NCI-H1694 (cell line): Measurements from ENCODE around the gene ENTPD1.

Source experiments
- DNase-seq: peaks from one replicate; lab custom pipeline; 2025; lab: John Stamatoyannopoulos, UW

Gene ENTPD1

GRCh38 chr10:95831076-95831475 is 75.1 kb downstream of the ENTPD1 start:
- no peak for DNase-seq

DNA sequence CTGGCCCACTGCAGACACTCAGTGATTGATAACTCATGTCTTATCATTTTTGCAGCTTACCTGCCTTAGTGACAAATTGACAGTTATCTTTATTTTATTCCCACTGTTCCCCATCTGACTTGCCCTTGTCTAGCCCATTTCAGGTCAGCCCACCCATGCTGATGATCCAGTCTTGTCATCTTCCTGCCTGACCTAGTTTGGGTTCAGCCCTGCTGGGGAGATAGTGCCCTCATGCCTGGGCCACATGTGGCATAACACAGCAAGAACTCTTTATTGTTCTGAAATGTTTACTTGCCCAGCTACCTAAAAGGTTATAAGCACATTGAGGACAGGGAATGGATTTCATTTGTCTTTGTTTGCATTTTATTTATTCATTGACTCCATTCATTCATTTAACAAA is 75.6 kb downstream of the ENTPD1 start:
- DNase-seq = no peak

DNA sequence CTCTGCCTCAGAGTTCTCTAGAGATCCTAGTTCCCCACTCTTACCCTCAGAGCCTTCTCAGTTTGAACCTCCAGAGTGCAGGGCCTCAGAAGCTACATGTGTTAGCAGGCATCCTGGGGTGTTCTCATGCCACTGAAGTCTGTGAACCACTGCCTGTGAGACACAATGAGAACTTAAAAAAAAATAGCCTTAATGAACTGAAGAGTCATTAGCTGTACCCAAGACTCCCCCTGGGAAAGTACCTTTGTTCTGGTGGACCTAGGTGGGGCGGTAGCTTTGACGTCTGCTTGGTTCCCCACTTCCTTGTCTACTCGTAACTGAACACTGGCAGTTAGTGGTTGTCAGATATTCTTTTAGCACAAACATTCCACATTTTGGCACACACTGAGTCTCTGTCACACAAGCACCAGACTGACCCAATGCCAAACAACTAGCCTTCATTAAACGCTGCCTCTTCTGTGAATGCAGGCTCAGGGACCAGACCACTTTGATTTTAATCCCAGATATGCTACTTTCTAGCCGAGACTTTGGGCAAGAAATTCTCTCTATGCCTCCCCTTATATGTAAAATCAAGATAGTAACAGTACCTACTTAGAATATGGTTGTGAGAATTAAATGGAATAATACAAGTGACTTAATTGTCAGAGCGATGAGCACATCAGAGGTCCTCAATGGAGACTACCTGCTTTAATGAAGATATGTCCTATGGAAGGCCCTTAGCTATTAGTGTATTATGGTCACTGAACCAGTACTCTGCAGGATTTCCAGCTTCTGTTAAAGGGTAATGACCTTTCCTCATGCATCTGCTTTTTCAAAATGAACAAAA is 76.5 kb downstream of the ENTPD1 start:
- no peak for DNase-seq

DNA sequence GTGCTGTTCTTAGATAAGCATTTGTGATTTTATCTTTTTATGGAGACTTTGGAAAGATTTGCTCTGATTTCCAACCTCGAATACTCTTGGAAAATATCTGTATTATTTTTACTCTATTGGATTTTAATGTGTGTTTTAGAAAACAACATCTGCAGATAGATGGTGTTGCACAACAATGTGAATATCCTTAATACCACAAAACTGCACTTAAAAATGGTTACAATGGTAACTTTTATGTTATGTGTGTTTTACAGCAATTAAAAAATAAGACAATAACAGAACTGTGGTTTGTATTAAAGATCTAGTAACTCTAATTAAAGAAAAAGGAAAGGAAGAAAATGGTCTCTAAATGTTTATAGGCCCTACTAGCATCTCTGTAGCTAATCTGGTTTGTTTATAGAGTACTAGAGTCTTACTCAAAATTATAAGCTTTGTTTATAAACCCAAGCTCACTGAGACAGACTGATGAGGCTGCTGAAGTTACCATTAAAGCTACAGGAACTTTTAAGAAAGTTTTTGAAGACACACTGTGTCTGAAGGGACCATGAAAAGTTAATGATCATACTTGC is 77.2 kb downstream of the ENTPD1 start:
- DNase-seq = no peak

DNA sequence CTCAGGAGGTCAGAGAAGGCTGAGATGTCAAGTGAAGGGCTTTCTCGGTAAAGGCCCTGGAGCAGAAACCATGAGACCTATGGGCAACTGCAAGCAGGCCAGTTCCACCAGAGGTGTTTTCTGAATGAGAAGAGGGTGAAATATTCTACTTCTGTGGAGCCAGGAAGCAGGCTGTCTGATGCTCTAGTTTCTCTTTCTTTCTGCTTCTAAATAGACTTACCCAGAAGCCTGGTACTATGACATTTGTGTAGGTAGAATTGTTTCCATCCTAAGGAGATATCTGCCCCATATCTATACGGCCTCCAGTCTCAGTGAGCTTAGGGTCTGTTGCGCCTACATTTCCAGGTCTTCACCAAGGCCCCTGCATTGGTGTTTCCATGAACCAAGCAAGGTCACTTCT is 78.4 kb downstream of the ENTPD1 start:
- no peak for DNase-seq

GRCh38 chr10:95835149-95835860 is 79.3 kb downstream of the ENTPD1 start:
- no peak for DNase-seq

- no peak for DNase-seq
Observed at GRCh38 chr10:95835911-95836310, 79.9 kb downstream of the ENTPD1 start.

DNA sequence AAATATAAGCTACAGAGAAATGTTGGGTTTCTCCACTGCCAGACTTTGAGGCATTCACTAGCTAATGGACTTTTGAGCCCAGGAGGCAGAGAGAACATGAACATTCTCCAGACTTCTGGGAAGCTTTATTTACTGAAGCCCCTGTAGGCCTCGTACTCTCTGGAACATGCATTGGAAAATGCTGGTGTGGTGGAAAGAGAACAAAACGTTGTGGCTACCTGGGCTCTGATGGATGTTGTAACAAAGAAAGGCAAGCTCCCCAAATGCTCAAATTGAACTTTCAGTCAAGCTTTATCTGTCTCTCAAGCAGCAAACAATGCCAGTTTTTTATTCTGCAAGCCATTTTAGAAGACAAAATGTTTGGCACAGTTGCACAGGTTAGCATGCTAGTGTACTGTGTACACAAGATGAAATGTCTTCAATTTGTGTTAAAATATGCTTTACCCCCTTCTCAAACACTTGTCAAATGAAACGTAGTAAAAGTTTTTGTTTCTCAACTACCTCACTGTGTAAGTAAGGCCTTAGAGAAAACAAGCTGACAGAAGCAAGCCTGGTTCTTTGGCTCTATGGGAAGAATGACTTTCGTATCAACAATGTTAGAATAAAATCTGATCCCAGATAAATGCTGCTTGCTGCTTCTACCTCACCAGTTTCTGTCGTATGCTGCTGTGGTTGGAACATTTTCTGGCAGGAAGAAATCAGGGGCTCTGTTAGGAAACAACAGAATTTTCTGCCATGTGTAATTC is 80.8 kb downstream of the ENTPD1 start:
- DNase-seq = no peak

GRCh38 chr10:95837356-95837776 is 81.4 kb downstream of the ENTPD1 start:
- no peak for DNase-seq

DNA sequence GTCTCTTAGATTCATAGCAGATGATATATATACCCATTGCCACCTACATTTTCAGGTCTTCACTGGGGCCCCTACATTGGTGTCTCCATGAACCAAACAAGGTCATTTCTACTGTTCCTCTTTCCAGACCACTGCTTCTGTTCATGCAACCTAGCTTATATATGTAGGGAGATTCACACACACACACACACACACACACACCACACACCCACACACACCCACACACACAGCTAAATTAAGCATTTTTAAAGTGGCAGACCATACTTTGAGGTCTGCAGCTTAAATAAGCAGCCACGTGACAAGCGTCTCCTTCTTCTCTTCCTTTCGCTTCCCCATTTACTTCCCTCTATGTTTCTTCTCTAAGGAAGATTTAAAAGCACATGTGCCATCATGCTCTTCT is 81.8 kb downstream of the ENTPD1 start:
- no peak for DNase-seq

DNA sequence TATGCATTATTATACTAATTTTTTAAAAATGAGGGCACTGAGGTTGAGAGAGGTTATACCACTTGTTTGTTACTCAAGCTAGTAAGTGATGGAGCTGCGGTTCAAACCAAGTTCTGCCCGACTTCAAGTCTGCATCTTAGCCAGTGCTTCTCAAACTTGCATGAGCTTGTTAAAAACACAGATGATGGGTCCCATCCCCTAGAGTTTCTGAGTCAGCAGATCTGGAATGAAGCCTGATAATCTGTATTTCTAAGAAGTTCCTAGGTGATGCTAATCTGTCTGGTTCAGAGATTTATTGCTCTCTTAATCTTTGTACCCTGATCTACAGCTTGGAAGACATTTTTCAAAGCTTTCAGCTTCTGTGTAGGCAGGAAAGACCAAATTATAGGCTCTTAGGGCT is 84.2 kb downstream of the ENTPD1 start:
- DNase-seq = no peak

- no peak for DNase-seq
Observed at GRCh38 chr10:95840681-95841080, 84.7 kb downstream of the ENTPD1 start.

GRCh38 chr10:95841661-95842498 is 85.9 kb downstream of the ENTPD1 start:
- peak; percentile 72 for DNase-seq

DNA sequence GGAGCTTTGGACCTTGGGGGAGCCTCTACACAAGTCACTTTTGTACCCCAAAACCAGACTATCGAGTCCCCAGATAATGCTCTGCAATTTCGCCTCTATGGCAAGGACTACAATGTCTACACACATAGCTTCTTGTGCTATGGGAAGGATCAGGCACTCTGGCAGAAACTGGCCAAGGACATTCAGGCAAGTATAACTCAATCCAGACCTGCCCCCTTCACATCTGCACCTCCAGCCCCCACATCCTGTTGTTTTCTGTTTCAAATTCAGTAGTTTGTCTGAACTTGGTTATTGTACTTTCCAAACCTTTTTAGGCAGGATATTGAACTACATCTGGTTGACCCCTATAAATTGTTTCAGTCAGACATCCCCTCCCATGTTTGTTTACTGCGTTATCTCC is 89.4 kb downstream of the ENTPD1 start:
- DNase-seq = no peak

DNA sequence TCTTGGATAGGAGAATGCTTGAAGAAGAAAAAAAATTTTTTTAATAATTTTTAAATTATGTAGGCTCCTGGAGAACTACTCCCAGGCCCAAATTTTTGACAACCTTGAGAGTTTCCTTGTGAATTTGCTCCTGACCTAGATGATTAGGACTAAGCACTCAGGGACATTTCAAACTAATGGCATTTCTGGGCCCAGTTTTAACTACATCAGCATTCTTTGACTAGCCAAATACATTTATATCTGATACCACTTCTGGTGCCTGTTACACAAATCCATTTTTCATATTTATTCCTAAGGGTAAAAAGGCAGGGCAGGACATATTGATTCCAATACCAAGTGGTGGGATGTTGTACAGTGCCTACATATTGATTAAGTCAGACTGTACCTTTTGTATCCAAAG is 91.0 kb downstream of the ENTPD1 start:
- DNase-seq = no peak

DNA sequence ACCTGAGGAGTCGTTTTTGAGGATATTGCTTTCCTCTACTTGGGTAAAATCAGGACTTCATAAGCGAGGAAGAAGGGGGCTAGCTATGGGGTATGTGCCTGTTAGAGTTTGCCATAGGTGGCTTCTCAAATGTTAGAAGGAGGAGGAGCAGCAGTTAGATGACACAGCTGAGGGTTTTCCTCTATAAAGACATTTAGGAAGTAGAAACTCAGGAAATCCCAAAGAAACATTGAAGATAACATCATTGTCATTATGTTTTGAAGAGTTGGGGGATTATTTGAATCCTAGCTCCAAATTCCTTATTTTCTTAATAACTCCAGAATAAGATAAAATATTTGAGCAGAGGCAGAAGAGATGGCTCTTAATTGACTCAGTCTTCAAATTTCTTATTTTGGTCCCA is 92.9 kb downstream of the ENTPD1 start:
- no peak for DNase-seq

GRCh38 chr10:95850791-95851190 is 94.8 kb downstream of the ENTPD1 start:
- DNase-seq = no peak

GRCh38 chr10:95860166-95860940 is 104.4 kb downstream of the ENTPD1 start:
- no peak for DNase-seq

DNA sequence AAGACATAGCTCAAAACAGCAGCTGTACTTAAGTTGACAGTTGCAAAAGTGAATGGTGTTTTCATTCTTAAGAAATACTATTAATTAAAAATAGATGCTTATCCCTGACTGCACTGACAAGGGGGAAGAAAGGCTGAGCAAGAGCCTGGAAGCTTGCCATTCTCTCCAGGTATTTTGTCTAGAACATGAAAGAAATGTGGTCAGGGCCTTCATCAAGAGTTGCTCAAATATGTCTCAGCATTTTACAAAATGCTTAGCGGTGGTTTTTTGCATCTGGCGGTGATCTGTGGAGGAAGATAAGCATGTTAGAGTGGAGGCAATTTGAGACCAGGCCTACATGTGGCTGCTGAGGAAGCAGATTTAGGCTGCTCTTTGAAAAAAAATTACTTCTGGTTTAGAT is 105.4 kb downstream of the ENTPD1 start:
- no peak for DNase-seq

DNA sequence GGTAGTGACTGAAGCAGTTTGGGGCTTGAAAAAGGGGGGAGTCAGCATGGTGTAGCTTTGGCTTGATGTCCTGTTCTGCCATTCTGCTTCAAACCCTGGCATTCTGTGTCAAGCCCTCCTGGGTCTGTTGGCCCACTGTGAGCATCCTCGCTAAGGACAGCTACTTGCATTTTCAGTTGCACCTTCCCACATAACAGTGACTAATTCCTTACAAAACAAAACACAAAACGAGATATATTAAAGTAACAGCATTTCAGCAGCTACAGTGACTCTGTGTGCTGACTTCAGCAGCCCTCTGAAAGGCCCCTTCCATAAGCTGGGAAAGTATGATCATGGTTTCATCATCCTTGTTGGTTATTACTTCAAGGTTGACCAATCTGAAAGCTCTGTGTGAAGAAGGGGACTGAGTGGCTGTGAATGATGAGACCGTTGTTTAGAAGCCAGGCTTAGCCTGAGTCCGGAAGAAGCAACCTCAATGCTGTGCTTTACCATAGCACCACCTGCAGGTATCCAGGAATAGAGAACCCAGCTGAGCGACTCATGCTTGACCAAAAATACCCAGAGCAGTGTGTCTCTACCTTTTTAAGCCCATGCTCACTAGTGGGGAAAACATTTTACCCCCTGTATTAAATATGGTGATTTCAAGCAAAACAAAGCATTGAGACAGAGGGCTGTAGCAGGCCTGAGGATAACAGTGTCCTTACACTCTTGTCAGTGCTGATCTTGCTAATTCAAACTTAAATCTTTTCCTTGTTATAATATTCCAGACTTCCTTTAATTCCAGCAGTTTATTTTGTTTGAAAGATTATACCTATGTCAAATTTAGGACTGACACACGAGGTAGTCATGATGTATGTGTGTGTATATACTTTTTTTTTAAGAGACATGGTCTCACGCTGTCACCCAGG is 109.2 kb downstream of the ENTPD1 start:
- no peak for DNase-seq
